Measurements from ENCODE around the gene CCDC160.

The CCDC160 gene

DNA sequence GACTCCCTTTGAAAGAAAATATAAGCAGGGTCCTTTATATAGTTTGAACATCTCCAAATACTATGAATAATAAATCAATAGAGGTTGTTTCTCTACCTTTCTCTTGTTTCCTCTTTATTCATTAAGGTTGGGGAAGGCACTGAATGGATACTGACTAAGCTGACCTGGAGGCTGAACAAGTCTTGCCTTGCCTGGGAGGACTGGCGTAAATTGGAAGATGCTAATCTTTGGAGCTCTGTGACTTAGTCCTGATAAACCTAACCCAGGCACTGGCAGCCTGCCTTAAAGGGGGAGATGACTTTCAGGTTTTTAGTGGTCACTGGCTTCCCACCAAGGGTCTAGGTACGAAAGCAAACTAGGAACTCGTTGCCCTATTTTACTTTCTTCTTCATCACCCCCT is 10.5 kb downstream of the CCDC160 start:
- Histone ChIP-seq H3K79me2 (ENCODE audit: insufficient read depth, low read depth) (no peaks in the 10 kb centered on the region), H2AFZ (ENCODE audit: low read depth) (no peak overlapping the region), H3K4me3 (IDR thresholded peaks at IDR 0.05; ENCODE audit: insufficient read depth, low read depth, low read length) (no peak overlapping the region), H3K27me3 (ENCODE audit: insufficient read depth, low read depth) (no peaks in the 10 kb centered on the region), H4K20me1 (ENCODE audit: insufficient read depth) (no peaks in the 10 kb centered on the region), H3K27ac (no peak overlapping the region), H3K4me2 (no peak overlapping the region), H3K4me1 (ENCODE audit: low read depth, poor library complexity, severe bottlenecking) (no peaks in the 10 kb centered on the region), H3K36me3 (ENCODE audit: insufficient read depth) (no peaks in the 10 kb centered on the region), H3K9ac (no peak overlapping the region)
- TF ChIP-seq, protein P1, sequence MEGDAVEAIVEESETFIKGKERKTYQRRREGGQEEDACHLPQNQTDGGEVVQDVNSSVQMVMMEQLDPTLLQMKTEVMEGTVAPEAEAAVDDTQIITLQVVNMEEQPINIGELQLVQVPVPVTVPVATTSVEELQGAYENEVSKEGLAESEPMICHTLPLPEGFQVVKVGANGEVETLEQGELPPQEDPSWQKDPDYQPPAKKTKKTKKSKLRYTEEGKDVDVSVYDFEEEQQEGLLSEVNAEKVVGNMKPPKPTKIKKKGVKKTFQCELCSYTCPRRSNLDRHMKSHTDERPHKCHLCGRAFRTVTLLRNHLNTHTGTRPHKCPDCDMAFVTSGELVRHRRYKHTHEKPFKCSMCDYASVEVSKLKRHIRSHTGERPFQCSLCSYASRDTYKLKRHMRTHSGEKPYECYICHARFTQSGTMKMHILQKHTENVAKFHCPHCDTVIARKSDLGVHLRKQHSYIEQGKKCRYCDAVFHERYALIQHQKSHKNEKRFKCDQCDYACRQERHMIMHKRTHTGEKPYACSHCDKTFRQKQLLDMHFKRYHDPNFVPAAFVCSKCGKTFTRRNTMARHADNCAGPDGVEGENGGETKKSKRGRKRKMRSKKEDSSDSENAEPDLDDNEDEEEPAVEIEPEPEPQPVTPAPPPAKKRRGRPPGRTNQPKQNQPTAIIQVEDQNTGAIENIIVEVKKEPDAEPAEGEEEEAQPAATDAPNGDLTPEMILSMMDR (conservative IDR thresholded peaks at IDR 0.05; ENCODE audit: low read depth, low read length) = no peak

DNA sequence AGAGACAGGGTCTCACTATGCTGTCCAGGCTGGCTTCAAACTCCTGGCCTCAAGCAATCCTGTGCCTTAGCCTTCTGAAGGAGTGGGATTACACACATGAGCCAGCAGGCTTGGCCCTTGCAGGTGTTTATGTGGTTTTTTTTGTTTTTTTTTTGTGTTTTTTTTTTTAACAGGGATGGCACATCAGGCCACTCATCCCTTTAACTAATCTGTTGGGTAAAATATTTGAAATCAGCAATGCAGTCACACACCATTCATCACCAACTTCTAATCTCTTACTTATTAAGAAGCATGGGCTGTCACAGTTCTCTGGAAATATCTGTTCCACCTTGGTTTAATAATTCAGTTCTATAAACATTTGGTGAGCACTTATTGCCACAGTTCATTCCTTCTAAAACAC is 12.3 kb downstream of the CCDC160 start:
- Histone ChIP-seq H3K9ac (no peak overlapping the region), H3K4me1 (ENCODE audit: low read depth, poor library complexity, severe bottlenecking) (no peaks in the 10 kb centered on the region), H3K27ac (no peak overlapping the region), H3K27me3 (ENCODE audit: insufficient read depth, low read depth) (no peaks in the 10 kb centered on the region), H3K79me2 (ENCODE audit: insufficient read depth, low read depth) (no peaks in the 10 kb centered on the region), H3K36me3 (ENCODE audit: insufficient read depth) (no peaks in the 10 kb centered on the region), H3K4me3 (IDR thresholded peaks at IDR 0.05; ENCODE audit: insufficient read depth, low read depth, low read length) (no peak overlapping the region), H3K4me2 (no peak overlapping the region), H4K20me1 (ENCODE audit: insufficient read depth) (no peaks in the 10 kb centered on the region), H2AFZ (ENCODE audit: low read depth) (no peak overlapping the region)
- TF ChIP-seq, protein P1 (conservative IDR thresholded peaks at IDR 0.05; ENCODE audit: low read depth, low read length) = no peak

DNA sequence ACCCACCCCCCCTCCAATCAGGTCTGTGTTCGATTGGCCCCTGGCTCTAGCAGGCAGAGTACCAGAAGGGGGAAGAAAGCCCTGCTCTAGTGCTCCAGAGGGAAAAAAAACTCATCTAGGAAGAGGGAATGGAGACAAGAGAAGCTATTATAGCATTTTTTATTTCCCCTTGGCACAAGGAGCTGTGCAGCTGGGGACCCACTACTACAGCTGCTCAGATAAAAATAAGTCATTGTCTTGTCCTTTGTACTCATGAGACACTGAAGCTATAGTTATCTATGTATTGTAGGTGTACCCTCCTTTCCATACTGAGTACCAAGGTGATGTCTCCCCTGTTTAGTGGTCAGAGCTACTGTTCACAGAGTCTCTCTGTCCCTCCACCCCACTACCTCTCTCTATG is 14.3 kb downstream of the CCDC160 start:
- Histone ChIP-seq H2AFZ (ENCODE audit: low read depth) (no peak overlapping the region), H3K4me3 (IDR thresholded peaks at IDR 0.05; ENCODE audit: insufficient read depth, low read depth, low read length) (no peak overlapping the region)
- TF ChIP-seq, protein P1 (conservative IDR thresholded peaks at IDR 0.05; ENCODE audit: low read depth, low read length) = no peak

DNA sequence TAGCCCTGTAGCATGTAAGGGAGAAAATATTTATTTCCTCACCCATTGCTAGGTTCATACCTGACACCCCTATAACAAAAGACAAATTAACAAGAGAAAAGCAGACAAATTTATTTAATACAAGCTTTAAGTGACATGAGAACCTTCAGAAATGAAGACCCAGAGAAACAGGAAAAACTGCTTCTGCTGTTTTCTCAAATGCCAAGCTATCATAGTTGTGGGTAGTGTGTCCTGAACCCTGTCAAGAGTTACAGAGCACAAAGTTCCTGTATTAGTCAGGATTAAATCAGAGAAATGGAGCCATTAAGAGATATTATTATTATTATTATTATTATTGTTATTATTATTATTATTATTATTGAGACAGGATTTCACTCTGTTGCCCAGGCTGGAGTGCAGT is 17.5 kb downstream of the CCDC160 start:
- H2AFZ ChIP-seq (ENCODE audit: low read depth) = no peak overlapping the region
- H3K4me2 ChIP-seq = no peak overlapping the region
- no peaks in the 10 kb centered on the region for H3K27me3 ChIP-seq (ENCODE audit: insufficient read depth, low read depth)
- H4K20me1 ChIP-seq (ENCODE audit: insufficient read depth) = no peaks in the 10 kb centered on the region
- H3K27ac ChIP-seq = no peak overlapping the region
- no peak overlapping the region for H3K4me3 ChIP-seq (IDR thresholded peaks at IDR 0.05; ENCODE audit: insufficient read depth, low read depth, low read length)
- TF ChIP-seq, protein P1 (conservative IDR thresholded peaks at IDR 0.05; ENCODE audit: low read depth, low read length) = no peak
- H3K36me3 ChIP-seq (ENCODE audit: insufficient read depth) = no peaks in the 10 kb centered on the region
- H3K9ac ChIP-seq = no peak overlapping the region
- no peaks in the 10 kb centered on the region for H3K79me2 ChIP-seq (ENCODE audit: insufficient read depth, low read depth)
- no peaks in the 10 kb centered on the region for H3K4me1 ChIP-seq (ENCODE audit: low read depth, poor library complexity, severe bottlenecking)

More for the DNA sequence above, 14.3 kb downstream of the CCDC160 start:
- H4K20me1 ChIP-seq (ENCODE audit: insufficient read depth) = no peaks in the 10 kb centered on the region
- H3K9ac ChIP-seq = no peak overlapping the region
- no peaks in the 10 kb centered on the region for H3K79me2 ChIP-seq (ENCODE audit: insufficient read depth, low read depth)
- no peak overlapping the region for H3K27ac ChIP-seq
- no peaks in the 10 kb centered on the region for H3K36me3 ChIP-seq (ENCODE audit: insufficient read depth)
- no peaks in the 10 kb centered on the region for H3K4me1 ChIP-seq (ENCODE audit: low read depth, poor library complexity, severe bottlenecking)
- no peak overlapping the region for H3K4me2 ChIP-seq
- H3K27me3 ChIP-seq (ENCODE audit: insufficient read depth, low read depth) = no peaks in the 10 kb centered on the region

All from KMS-11 (cell line).